GM18508 (cell line): Measurements from ENCODE around the gene UBR1.
A peak's percentile ranks its signal among the peaks of the same experiment; 100 is the strongest.
"Not testable (repeated sequence)": the region's sequence is repeated elsewhere in the genome, so short reads cannot be mapped to it uniquely, and the experiment has no call there.

ENCODE experiments used
- ATAC-seq: cut with Tn5 transposase; IDR thresholded peaks from one replicate; pipeline ENCODE4 v1.9.1; 2021; ENCODE audit warnings: moderate number of reproducible peaks; ENCODE audit not compliant: insufficient read depth, unreplicated experiment

UBR1 gene

GRCh38 chr15:43105778-43106485 is at the start of gene UBR1:
Gene UBR1 (minus strand): TSS chr15:43106038. CDS start chr15:43106022, 16 bp downstream.
- no peak for ATAC-seq

GRCh38 chr15:43153269-43153668 is 47.4 kb upstream of the UBR1 start:
- no peak for ATAC-seq

- ATAC-seq, result no peak
These were observed 45.9 kb upstream of the UBR1 start for GRCh38 chr15:43151688-43152087.

- no peak for ATAC-seq
These were observed 44.5 kb upstream of the UBR1 start for GRCh38 chr15:43150191-43150929.

GRCh38 chr15:43146184-43146583 is 40.3 kb upstream of the UBR1 start:
- ATAC-seq, result no peak

- ATAC-seq, result no peak
These were observed 38.7 kb upstream of the UBR1 start for GRCh38 chr15:43144512-43144911.

- ATAC-seq, result no peak
These were observed 37.5 kb upstream of the UBR1 start for GRCh38 chr15:43143203-43143941.

GRCh38 chr15:43135351-43135750 is 29.5 kb upstream of the UBR1 start:
- no peak for ATAC-seq

GRCh38 chr15:43134157-43134635 is 28.4 kb upstream of the UBR1 start:
- no peak for ATAC-seq

- ATAC-seq, result peak; percentile 73
These were observed 27.8 kb upstream of the UBR1 start, which contains the start of gene TMEM62 for GRCh38 chr15:43133430-43134156. Gene TMEM62 (plus strand): TSS chr15:43133586. CDS start chr15:43133803, 217 bp downstream.

GRCh38 chr15:43132830-43133429 is 27.1 kb upstream of the UBR1 start:
- no peak for ATAC-seq

- ATAC-seq, result no peak
These were observed 23.1 kb upstream of the UBR1 start for GRCh38 chr15:43128980-43129335.

GRCh38 chr15:43128174-43128979 is 22.5 kb upstream of the UBR1 start:
- not testable (repeated sequence) for ATAC-seq

GRCh38 chr15:43127752-43128151 is 21.9 kb upstream of the UBR1 start:
- ATAC-seq, result no peak

GRCh38 chr15:43126356-43126755 is 20.5 kb upstream of the UBR1 start:
- ATAC-seq, result no peak

- ATAC-seq, result no peak
These were observed 19.3 kb upstream of the UBR1 start for GRCh38 chr15:43125100-43125661.

GRCh38 chr15:43121863-43122262 is 16.0 kb upstream of the UBR1 start:
- ATAC-seq, result no peak

- ATAC-seq, result no peak
These were observed 13.0 kb upstream of the UBR1 start for GRCh38 chr15:43118829-43119228.

GRCh38 chr15:43118286-43118685 is 12.4 kb upstream of the UBR1 start:
- ATAC-seq, result no peak
